ENCODE results near the gene FOCAD.

Gene FOCAD

DNA sequence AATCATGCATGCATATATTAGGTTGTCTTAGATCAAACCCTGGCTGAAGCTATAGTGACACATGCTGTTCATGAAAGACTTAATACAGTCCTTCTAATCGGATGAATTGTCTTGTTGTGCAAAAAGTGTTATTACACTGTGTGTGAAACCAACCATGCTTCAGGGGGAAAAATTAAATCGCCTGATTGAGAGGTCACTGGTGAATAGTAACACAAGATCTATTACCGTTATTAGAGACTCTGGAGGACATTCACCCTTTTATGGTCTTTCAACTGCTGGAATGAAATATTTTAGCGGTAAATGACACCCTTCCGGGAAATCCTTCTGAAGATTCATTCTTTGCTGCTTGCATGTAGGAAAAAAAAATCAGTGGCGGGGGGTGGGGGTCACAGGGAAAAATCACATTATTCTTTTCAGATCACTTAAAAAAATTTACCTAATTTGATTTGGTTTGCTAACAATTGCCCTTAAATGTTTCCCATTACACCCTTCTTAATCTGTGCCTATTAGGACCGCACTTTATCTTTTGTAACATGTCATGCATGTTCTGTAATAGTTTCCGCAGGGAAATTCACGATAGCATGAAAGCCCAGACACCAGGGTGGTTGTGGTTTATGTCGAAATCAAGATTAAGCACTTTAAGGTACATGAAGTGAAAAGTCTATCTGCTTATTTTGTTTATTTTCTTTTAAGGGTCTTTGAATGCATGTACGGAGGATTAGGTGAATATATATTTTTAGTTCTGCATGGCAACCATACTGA is 120.6 kb downstream of the FOCAD start:
- Histone ChIP-seq H3K27me3 (ENCODE audit: control insufficient read depth in 3 of 3, insufficient read depth in 3 of 3, low read depth in 1 of 3, low read length in 3 of 3) (no peaks in the 10 kb centered on the region), H2BK15ac (ENCODE audit: low read length) (no peak overlapping the region), H3K79me1 (ENCODE audit: low read depth, low read length) (no peaks in the 10 kb centered on the region), H3K4me1 (ENCODE audit: control insufficient read depth in 2 of 2, insufficient read depth in 1 of 2, low read depth in 1 of 2, low read length in 2 of 2) (no peaks in the 10 kb centered on the region), H3K4me3 (ENCODE audit: low read length in 2 of 2) (no peak overlapping the region), H3K4me2 (ENCODE audit: insufficient read depth, low read length, poor library complexity, severe bottlenecking) (no peak overlapping the region), H2AFZ (ENCODE audit: low read length) (no peak overlapping the region), H3K14ac (ENCODE audit: low read length) (no peak overlapping the region), H2AK5ac (ENCODE audit: low read depth, low read length) (no peak overlapping the region), H4K8ac (ENCODE audit: low read depth, low read length) (no peak overlapping the region), H3K23ac (ENCODE audit: low read depth, low read length, poor library complexity) (no peak overlapping the region), H3K9me3 (replicated peaks in 1 of 2; ENCODE audit: control insufficient read depth in 2 of 2, insufficient read depth in 1 of 2, low read depth in 1 of 2, low read length in 2 of 2) (no peaks in the 10 kb centered on the region), H3K36me3 (replicated peaks in 1 of 2; ENCODE audit: control insufficient read depth in 2 of 2, insufficient read depth in 2 of 2, low read length in 2 of 2) (no peaks in the 10 kb centered on the region), H3K4ac (ENCODE audit: low read length) (no peak overlapping the region), H3K9ac (ENCODE audit: low read depth, low read length, poor library complexity) (no peak overlapping the region), H4K91ac (ENCODE audit: low read depth, low read length, poor library complexity) (no peak overlapping the region), H2BK12ac (ENCODE audit: low read length) (no peak overlapping the region), H2BK120ac (ENCODE audit: low read depth, low read length) (no peak overlapping the region), H2BK5ac (ENCODE audit: low read length) (no peak overlapping the region), H3K27ac (replicated peaks; ENCODE audit: low read length) (no peak overlapping the region), H3K18ac (ENCODE audit: low read length) (no peak overlapping the region)
- DNase-seq (ENCODE audit: low spot score): no peak
- WGBS, 2 donors (ENCODE audit: extremely low coverage in 2 of 2, insufficient read length in 2 of 2, insufficient replicate concordance in 1 of 2): no CpG with 5 or more reads among the region's 11 CpGs

DNA sequence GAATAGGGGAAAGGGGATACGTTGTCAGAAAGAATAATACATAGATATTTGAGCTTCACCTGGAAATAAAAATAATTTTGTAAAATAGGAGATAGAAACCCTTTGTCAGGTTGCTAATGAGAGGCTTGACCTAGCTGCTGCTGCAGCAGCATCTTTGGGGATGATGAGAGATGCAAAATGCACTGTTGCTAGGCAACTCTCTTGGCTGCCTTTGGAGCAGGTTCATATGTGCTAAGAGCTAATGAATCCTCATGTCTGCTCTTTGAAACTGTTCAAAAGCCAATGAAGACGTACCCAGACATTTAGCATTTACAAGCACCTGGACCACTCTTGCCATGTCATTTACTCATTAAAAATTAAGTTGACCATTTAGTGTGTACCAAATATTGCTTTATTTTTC is 121.7 kb downstream of the FOCAD start:
- WGBS, 2 donors (ENCODE audit: extremely low coverage in 2 of 2, insufficient read length in 2 of 2, insufficient replicate concordance in 1 of 2): 100% methylated on average over 1 of the region's 2 CpGs; no CpG with 5 or more reads in 1 of the 2 donors
- no peak overlapping the region for H3K9ac ChIP-seq (ENCODE audit: low read depth, low read length, poor library complexity)
- no peak overlapping the region for H2BK5ac ChIP-seq (ENCODE audit: low read length)
- no peak overlapping the region for H2BK120ac ChIP-seq (ENCODE audit: low read depth, low read length)
- no peak overlapping the region for H3K4me2 ChIP-seq (ENCODE audit: insufficient read depth, low read length, poor library complexity, severe bottlenecking)
- no peaks in the 10 kb centered on the region for H3K4me1 ChIP-seq (ENCODE audit: control insufficient read depth in 2 of 2, insufficient read depth in 1 of 2, low read depth in 1 of 2, low read length in 2 of 2)
- no peak overlapping the region for H2AK5ac ChIP-seq (ENCODE audit: low read depth, low read length)
- no peak overlapping the region for H4K91ac ChIP-seq (ENCODE audit: low read depth, low read length, poor library complexity)
- no peak overlapping the region for H3K23ac ChIP-seq (ENCODE audit: low read depth, low read length, poor library complexity)
- H3K18ac ChIP-seq (ENCODE audit: low read length): no peak overlapping the region
- no peak overlapping the region for H3K4me3 ChIP-seq (ENCODE audit: low read length in 2 of 2)
- no peak for DNase-seq (ENCODE audit: low spot score)
- no peak overlapping the region for H3K4ac ChIP-seq (ENCODE audit: low read length)
- no peak overlapping the region for H2BK15ac ChIP-seq (ENCODE audit: low read length)
- no peak overlapping the region for H2BK12ac ChIP-seq (ENCODE audit: low read length)
- no peak overlapping the region for H3K27ac ChIP-seq (replicated peaks; ENCODE audit: low read length)
- H3K9me3 ChIP-seq (replicated peaks in 1 of 2; ENCODE audit: control insufficient read depth in 2 of 2, insufficient read depth in 1 of 2, low read depth in 1 of 2, low read length in 2 of 2): no peaks in the 10 kb centered on the region
- no peak overlapping the region for H3K14ac ChIP-seq (ENCODE audit: low read length)
- H3K27me3 ChIP-seq (ENCODE audit: control insufficient read depth in 3 of 3, insufficient read depth in 3 of 3, low read depth in 1 of 3, low read length in 3 of 3): no peaks in the 10 kb centered on the region
- H3K79me1 ChIP-seq (ENCODE audit: low read depth, low read length): no peaks in the 10 kb centered on the region
- no peak overlapping the region for H4K8ac ChIP-seq (ENCODE audit: low read depth, low read length)
- H3K36me3 ChIP-seq (replicated peaks in 1 of 2; ENCODE audit: control insufficient read depth in 2 of 2, insufficient read depth in 2 of 2, low read length in 2 of 2): no peaks in the 10 kb centered on the region
- H2AFZ ChIP-seq (ENCODE audit: low read length): no peak overlapping the region

DNA sequence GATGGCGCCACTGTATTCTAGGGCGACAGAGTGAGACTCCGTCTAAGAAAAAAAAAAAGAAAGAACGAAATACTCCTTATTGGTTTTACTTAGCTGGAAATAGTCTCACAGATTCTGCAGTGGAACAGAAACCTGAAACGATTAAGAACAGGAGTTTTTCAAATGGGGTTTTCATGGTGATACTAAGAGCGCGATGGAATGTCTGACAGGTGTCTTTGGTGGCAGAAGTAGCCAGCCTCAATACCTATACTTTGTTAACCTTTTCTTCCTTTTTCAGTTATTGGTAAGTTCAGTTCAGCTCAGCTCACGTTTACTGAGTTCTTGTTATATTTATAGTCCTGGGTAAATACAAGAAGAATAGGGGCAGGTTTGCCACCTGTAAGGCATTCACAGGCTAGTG is 123.9 kb downstream of the FOCAD start:
- DNase-seq (ENCODE audit: low spot score): no peak
- no peak overlapping the region for H2AFZ ChIP-seq (ENCODE audit: low read length)
- no CpG with 5 or more reads among the region's 8 CpGs for WGBS, 2 donors (ENCODE audit: extremely low coverage in 2 of 2, insufficient read length in 2 of 2, insufficient replicate concordance in 1 of 2)
- no peaks in the 10 kb centered on the region for H3K79me1 ChIP-seq (ENCODE audit: low read depth, low read length)
- H2BK120ac ChIP-seq (ENCODE audit: low read depth, low read length): no peak overlapping the region
- H3K4me1 ChIP-seq (ENCODE audit: control insufficient read depth in 2 of 2, insufficient read depth in 1 of 2, low read depth in 1 of 2, low read length in 2 of 2): no peaks in the 10 kb centered on the region
- no peak overlapping the region for H2BK12ac ChIP-seq (ENCODE audit: low read length)
- H3K23ac ChIP-seq (ENCODE audit: low read depth, low read length, poor library complexity): no peak overlapping the region
- no peak overlapping the region for H3K4me2 ChIP-seq (ENCODE audit: insufficient read depth, low read length, poor library complexity, severe bottlenecking)
- no peak overlapping the region for H2AK5ac ChIP-seq (ENCODE audit: low read depth, low read length)
- H2BK15ac ChIP-seq (ENCODE audit: low read length): no peak overlapping the region
- H3K9ac ChIP-seq (ENCODE audit: low read depth, low read length, poor library complexity): no peak overlapping the region
- no peak overlapping the region for H3K14ac ChIP-seq (ENCODE audit: low read length)
- no peak overlapping the region for H3K4me3 ChIP-seq (ENCODE audit: low read length in 2 of 2)
- no peak overlapping the region for H3K18ac ChIP-seq (ENCODE audit: low read length)
- no peak overlapping the region for H4K91ac ChIP-seq (ENCODE audit: low read depth, low read length, poor library complexity)
- H2BK5ac ChIP-seq (ENCODE audit: low read length): no peak overlapping the region
- H4K8ac ChIP-seq (ENCODE audit: low read depth, low read length): no peak overlapping the region
- H3K36me3 ChIP-seq (replicated peaks in 1 of 2; ENCODE audit: control insufficient read depth in 2 of 2, insufficient read depth in 2 of 2, low read length in 2 of 2): no peaks in the 10 kb centered on the region
- H3K27ac ChIP-seq (replicated peaks; ENCODE audit: low read length): no peak overlapping the region
- H3K27me3 ChIP-seq (ENCODE audit: control insufficient read depth in 3 of 3, insufficient read depth in 3 of 3, low read depth in 1 of 3, low read length in 3 of 3): no peaks in the 10 kb centered on the region
- no peak overlapping the region for H3K4ac ChIP-seq (ENCODE audit: low read length)
- no peaks in the 10 kb centered on the region for H3K9me3 ChIP-seq (replicated peaks in 1 of 2; ENCODE audit: control insufficient read depth in 2 of 2, insufficient read depth in 1 of 2, low read depth in 1 of 2, low read length in 2 of 2)

DNA sequence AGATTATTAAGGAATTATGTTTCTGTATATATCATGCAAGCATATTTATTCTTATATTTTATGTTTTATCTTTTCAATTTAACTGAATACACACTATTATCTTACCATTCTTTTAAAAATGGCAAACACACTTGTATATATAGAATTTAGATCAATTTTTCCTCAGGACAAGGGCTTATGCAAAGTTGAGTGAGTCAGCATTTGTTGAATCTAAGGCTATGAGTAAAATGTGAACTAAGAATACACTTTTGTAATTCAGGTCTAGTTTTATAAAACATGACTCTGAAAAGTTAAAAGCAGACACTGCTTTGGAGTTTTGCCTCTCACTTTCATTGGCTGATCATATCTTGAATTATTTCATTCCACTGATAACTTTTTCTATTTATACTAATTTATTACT is 127.8 kb downstream of the FOCAD start:
- H3K9ac ChIP-seq (ENCODE audit: low read depth, low read length, poor library complexity): no peak overlapping the region
- H2AK5ac ChIP-seq (ENCODE audit: low read depth, low read length): no peak overlapping the region
- no peak overlapping the region for H2AFZ ChIP-seq (ENCODE audit: low read length)
- no peak overlapping the region for H3K18ac ChIP-seq (ENCODE audit: low read length)
- H2BK12ac ChIP-seq (ENCODE audit: low read length): no peak overlapping the region
- no peak overlapping the region for H2BK5ac ChIP-seq (ENCODE audit: low read length)
- no peak overlapping the region for H2BK15ac ChIP-seq (ENCODE audit: low read length)
- no peaks in the 10 kb centered on the region for H3K9me3 ChIP-seq (replicated peaks in 1 of 2; ENCODE audit: control insufficient read depth in 2 of 2, insufficient read depth in 1 of 2, low read depth in 1 of 2, low read length in 2 of 2)
- H3K27me3 ChIP-seq (ENCODE audit: control insufficient read depth in 3 of 3, insufficient read depth in 3 of 3, low read depth in 1 of 3, low read length in 3 of 3): no peaks in the 10 kb centered on the region
- no peaks in the 10 kb centered on the region for H3K4me1 ChIP-seq (ENCODE audit: control insufficient read depth in 2 of 2, insufficient read depth in 1 of 2, low read depth in 1 of 2, low read length in 2 of 2)
- H3K23ac ChIP-seq (ENCODE audit: low read depth, low read length, poor library complexity): no peak overlapping the region
- H3K36me3 ChIP-seq (replicated peaks in 1 of 2; ENCODE audit: control insufficient read depth in 2 of 2, insufficient read depth in 2 of 2, low read length in 2 of 2): no peaks in the 10 kb centered on the region
- H3K14ac ChIP-seq (ENCODE audit: low read length): no peak overlapping the region
- H3K4ac ChIP-seq (ENCODE audit: low read length): no peak overlapping the region
- no peak for DNase-seq (ENCODE audit: low spot score)
- no peak overlapping the region for H4K8ac ChIP-seq (ENCODE audit: low read depth, low read length)
- no peak overlapping the region for H4K91ac ChIP-seq (ENCODE audit: low read depth, low read length, poor library complexity)
- H3K4me2 ChIP-seq (ENCODE audit: insufficient read depth, low read length, poor library complexity, severe bottlenecking): no peak overlapping the region
- H3K4me3 ChIP-seq (ENCODE audit: low read length in 2 of 2): no peak overlapping the region
- no peak overlapping the region for H2BK120ac ChIP-seq (ENCODE audit: low read depth, low read length)
- H3K79me1 ChIP-seq (ENCODE audit: low read depth, low read length): no peaks in the 10 kb centered on the region
- H3K27ac ChIP-seq (replicated peaks; ENCODE audit: low read length): no peak overlapping the region

Data from neuronal stem cell (in vitro differentiated cells).